Activated B cell treated with CpG ODN at 0.5 μM for 24 hours (primary cell): ENCODE results near the gene PANX1. TPM values are rescaled to one million over a fixed set of nuclear protein-coding genes. Genes with fewer than 3 reads are reported as not detected.

Source experiments
- ATAC-seq: fragments of 200-7000 bp; cut with Tn5 transposase; one replicate; pipeline ENCODE4 v1.10.0; 2021; ENCODE audit warnings: low read depth, mild to moderate bottlenecking, moderate library complexity
- CTCF ChIA-PET: fragments of 350-600 bp; sonication (Branson Sonifier 250); formaldehyde crosslinking; loops from one replicate; lab custom pipeline; 2021; ENCODE audit warnings: antibody characterized with exemption; lab: Charles Lee
- POLR2A ChIA-PET: fragments of 350-600 bp; sonication (Branson Sonifier 250); formaldehyde crosslinking; loops from one replicate; lab custom pipeline; 2021; ENCODE audit warnings: antibody characterized with exemption; lab: Charles Lee
- DNase-seq: peaks from one replicate; pipeline ENCODE4 v3.0.0; 2022
- H3K27ac Mint-ChIP-seq: one replicate; pipeline ENCODE4 v1.8.0; 2020; ENCODE audit warnings: mixed read lengths
- H3K27me3 Mint-ChIP-seq: one replicate; pipeline ENCODE4 v1.8.0; 2021; ENCODE audit warnings: mixed read lengths
- H3K36me3 Mint-ChIP-seq: one replicate; pipeline ENCODE4 v1.8.0; 2021; ENCODE audit warnings: low read depth, mixed read lengths
- H3K4me1 Mint-ChIP-seq: one replicate; pipeline ENCODE4 v1.8.0; 2021; ENCODE audit warnings: mixed read lengths
- H3K4me3 Mint-ChIP-seq: one replicate; pipeline ENCODE4 v1.8.0; 2020; ENCODE audit warnings: mild to moderate bottlenecking, mixed read lengths
- H3K9me3 Mint-ChIP-seq: one replicate; pipeline ENCODE4 v1.8.0; 2020; ENCODE audit warnings: mixed read lengths
- intact Hi-C: fragments of 100-400 bp; cut with micrococcal nuclease; formaldehyde crosslinking; loops from one replicate; pipeline ENCODE4 v1.15.1; 2024
- total RNA-seq: library from RNA; stranded (reverse); gene quantifications from 2 replicates; pipeline ENCODE4 v1.2.3, GENCODE V29; 2022
- TF ChIP-seq, protein P1 (sequence below): fragments of 200-600 bp; IDR thresholded peaks from one replicate; pipeline ENCODE4 v1.8.0; 2022; ENCODE audit warnings: antibody characterized with exemption, mild to moderate bottlenecking

PANX1 gene
- total RNA-seq, 1 donor from 2014 or later: 11.2 TPM

DNA sequence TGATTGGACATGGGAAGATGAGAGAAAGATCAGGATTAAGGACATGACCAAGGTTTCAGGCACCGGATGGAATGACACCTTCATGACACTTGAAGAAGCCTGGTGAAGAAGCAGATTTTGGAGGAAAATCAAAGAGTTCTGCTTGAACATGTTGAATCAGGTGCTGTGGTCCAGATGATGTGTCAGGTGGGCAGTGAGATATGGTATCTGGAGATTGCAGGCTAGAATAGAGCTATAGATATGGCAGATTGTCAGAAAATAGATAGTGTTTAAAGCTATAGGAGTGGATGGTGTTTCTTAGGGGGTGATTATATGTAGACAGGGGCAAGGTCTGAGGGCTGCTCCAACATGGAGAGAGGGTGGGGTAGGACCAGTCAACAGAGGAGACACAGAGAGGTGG lies 40.2 kb downstream of the PANX1 start:
- Mint-ChIP-seq H3K27me3 (no peaks in the 10 kb centered on the region), H3K27ac (no peak overlapping the region), H3K9me3 (peaks cover 6% of the 10 kb centered on the region), H3K4me1 (peaks cover 34% of the 10 kb centered on the region), H3K4me3 (no peak overlapping the region), H3K36me3 (peaks cover 34% of the 10 kb centered on the region)
- ATAC-seq: no peak
- intact Hi-C loops: no loop called here
- POLR2A ChIA-PET: no interaction called here
- CTCF ChIA-PET: no interaction called here
- TF ChIP-seq, protein P1, sequence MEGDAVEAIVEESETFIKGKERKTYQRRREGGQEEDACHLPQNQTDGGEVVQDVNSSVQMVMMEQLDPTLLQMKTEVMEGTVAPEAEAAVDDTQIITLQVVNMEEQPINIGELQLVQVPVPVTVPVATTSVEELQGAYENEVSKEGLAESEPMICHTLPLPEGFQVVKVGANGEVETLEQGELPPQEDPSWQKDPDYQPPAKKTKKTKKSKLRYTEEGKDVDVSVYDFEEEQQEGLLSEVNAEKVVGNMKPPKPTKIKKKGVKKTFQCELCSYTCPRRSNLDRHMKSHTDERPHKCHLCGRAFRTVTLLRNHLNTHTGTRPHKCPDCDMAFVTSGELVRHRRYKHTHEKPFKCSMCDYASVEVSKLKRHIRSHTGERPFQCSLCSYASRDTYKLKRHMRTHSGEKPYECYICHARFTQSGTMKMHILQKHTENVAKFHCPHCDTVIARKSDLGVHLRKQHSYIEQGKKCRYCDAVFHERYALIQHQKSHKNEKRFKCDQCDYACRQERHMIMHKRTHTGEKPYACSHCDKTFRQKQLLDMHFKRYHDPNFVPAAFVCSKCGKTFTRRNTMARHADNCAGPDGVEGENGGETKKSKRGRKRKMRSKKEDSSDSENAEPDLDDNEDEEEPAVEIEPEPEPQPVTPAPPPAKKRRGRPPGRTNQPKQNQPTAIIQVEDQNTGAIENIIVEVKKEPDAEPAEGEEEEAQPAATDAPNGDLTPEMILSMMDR: no peak
- no peak for DNase-seq

DNA sequence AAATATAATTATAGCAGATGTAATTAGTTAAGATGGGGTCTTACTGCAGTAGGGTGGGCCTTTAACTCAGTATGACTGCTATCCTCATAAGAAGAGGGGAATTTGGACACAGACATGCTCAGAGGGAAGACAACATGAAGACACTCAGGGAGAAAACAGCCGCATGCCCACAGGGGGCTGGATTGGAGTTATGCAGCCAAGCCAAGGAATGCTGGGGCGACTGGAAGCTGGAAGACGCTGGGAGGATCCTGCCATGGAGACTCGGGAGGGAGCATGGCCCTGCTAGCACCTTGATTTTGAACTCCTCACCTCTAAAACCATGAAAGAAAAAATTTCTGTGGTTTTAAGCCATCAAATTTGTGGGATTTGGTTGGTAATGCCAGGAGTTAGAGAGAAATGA lies 40.9 kb downstream of the PANX1 start:
- DNase-seq: no peak
- no peak overlapping the region for H3K27ac Mint-ChIP-seq
- H3K9me3 Mint-ChIP-seq: peaks cover 6% of the 10 kb centered on the region
- no peak for ATAC-seq
- no peak overlapping the region for H3K4me3 Mint-ChIP-seq
- intact Hi-C loops: no loop called here
- CTCF ChIA-PET: no interaction called here
- POLR2A ChIA-PET: no interaction called here
- H3K36me3 Mint-ChIP-seq: peaks cover 35% of the 10 kb centered on the region
- TF ChIP-seq, protein P1: no peak
- peaks cover 36% of the 10 kb centered on the region for H3K4me1 Mint-ChIP-seq
- no peaks in the 10 kb centered on the region for H3K27me3 Mint-ChIP-seq

DNA sequence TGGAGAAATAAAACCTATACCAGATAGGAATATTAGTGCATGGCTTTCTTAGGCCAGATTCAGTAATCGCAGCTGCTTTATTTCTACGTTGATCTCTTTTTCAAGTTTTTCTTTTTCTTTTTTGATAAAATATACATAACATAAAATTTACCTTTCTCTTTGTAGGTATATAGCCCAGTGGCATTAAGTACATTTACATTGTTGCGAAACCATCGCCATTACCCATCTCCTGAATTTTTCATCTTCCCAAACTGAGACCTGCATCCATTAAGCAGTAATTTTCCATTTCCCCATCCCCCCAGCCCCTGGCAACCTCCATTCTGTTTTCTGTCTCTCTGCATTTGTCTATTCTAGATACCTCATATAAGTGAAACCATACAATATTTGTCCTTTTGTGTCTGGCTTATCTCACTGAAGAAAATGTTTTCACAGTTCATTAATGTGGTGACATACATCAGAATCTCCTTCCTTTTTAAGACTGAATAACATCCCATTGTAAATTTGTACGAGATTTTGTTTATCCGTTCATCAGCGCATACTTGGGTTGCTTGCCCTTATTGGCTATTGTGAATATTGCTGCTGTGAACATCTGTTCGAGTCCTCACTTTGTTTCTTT lies 41.4 kb downstream of the PANX1 start:
- Mint-ChIP-seq H3K4me1 (peaks cover 38% of the 10 kb centered on the region), H3K27ac (no peak overlapping the region), H3K4me3 (no peak overlapping the region), H3K27me3 (no peaks in the 10 kb centered on the region), H3K36me3 (peaks cover 36% of the 10 kb centered on the region), H3K9me3 (peaks cover 6% of the 10 kb centered on the region)
- DNase-seq: no peak
- intact Hi-C loops: no loop called here
- no peak for ATAC-seq
- TF ChIP-seq, protein P1: no peak
- ChIA-PET CTCF (no interaction called here), POLR2A (no interaction called here)

DNA sequence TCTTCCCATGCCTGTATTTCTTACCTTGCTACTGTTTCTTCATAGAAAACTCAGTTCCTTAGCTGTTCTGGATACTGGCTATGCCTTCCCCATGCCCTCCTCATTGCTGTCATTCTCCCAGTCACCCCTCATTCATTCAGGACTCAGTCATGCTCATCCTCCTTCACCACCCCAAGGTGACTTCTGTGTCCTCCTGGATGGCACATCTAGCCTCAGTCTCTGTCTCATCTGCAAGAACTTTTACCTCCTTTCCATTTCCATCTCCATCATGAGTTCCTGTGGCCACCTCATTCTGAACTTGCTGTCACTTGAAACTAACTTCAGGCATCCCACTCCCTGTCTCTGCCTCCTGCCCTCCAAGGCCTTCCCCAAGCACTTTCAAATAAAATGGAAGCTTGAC lies 42.3 kb downstream of the PANX1 start:
- Mint-ChIP-seq H3K27ac (no peak overlapping the region), H3K4me3 (no peak overlapping the region), H3K36me3 (peaks cover 37% of the 10 kb centered on the region), H3K27me3 (no peaks in the 10 kb centered on the region), H3K4me1 (peaks cover 38% of the 10 kb centered on the region), H3K9me3 (peaks cover 5% of the 10 kb centered on the region)
- ATAC-seq (no peak), DNase-seq (no peak)
- CTCF ChIA-PET: interaction anchor here (1.2 kb wide), 1 partner anchor 13 kb away, joined by 5 read pairs; no protein-coding TSS in a partner anchor
- TF ChIP-seq, protein P1: no peak
- intact Hi-C loops: no loop called here
- POLR2A ChIA-PET: no interaction called here

DNA sequence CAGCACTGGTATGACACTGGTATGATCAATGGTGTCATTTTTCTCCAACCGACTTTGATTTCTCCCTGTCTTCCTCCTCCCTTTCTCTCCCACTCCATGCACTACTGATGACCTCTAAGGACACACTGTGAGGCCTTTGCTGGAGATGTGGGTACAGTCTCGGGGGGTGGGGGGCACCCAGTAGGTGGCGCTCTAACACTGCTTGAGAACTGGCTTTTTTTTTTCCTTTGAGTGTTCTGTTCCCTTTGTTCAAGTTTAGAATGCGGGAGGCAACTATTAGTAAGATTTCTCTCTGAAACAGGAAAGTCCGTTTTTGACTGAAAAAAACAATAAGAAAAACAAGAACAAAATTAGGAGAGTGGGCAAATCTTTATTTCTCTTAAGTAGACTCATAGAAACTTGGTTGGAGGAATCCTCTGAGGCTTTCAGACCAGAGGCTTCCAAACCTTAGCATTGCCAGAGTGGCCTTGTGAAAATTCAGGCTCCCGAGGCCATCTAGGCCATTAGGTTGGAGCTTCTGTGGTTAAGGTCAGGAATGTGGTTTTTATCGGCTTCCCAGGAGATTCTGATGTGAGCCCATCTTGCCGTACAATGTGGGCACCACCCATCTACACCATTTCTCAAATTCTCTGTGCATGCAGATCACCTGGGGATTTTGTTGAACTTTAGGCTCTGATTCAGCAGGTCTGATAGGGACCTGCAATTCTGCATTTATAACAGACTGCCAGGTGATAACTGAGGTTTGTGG lies 43.2 kb downstream of the PANX1 start:
- CTCF ChIA-PET: interaction anchor here (1.2 kb wide), 1 partner anchor 12 kb away, joined by 5 read pairs; no protein-coding TSS in a partner anchor
- Mint-ChIP-seq H3K27me3 (no peaks in the 10 kb centered on the region), H3K4me3 (no peak overlapping the region), H3K9me3 (no peaks in the 10 kb centered on the region), H3K4me1 (peaks cover 38% of the 10 kb centered on the region), H3K36me3 (peaks cover 42% of the 10 kb centered on the region), H3K27ac (no peak overlapping the region)
- intact Hi-C loops: no loop called here
- DNase-seq (no peak), ATAC-seq (no peak)
- POLR2A ChIA-PET: no interaction called here
- TF ChIP-seq, protein P1: no peak
